ENCODE measurements around the gene CACNA2D2.
A peak's percentile ranks its signal among the peaks of the same experiment; 100 is the strongest.

CACNA2D2 gene

GRCh38 chr3:50345586-50346234, 157.7 kb downstream of the CACNA2D2 start, which contains the start of gene ZMYND10:
TSS of gene ZMYND10 (minus strand) at chr3:50345732. CDS start at chr3:50345579, 153 bp downstream.
- DNase-seq (ENCODE audit: low spot score): peak; percentile 90

GRCh38 chr3:50345008-50345407, 158.4 kb downstream of the CACNA2D2 start:
- DNase-seq (ENCODE audit: low spot score): no peak

GRCh38 chr3:50342813-50343633, 160.4 kb downstream of the CACNA2D2 start:
- no peak for DNase-seq (ENCODE audit: low spot score)

GRCh38 chr3:50341996-50342650, 161.3 kb downstream of the CACNA2D2 start:
- no peak for DNase-seq (ENCODE audit: low spot score)

- no peak for DNase-seq (ENCODE audit: low spot score)
Measured at GRCh38 chr3:50341537-50341936, 161.9 kb downstream of the CACNA2D2 start.

- peak; percentile 69 for DNase-seq (ENCODE audit: low spot score)
Measured at GRCh38 chr3:50340448-50341329, 162.7 kb downstream of the CACNA2D2 start, which contains the start of gene RASSF1. TSS of gene RASSF1 (minus strand) at chr3:50340836. CDS start at chr3:50340805, 31 bp downstream.

GRCh38 chr3:50340147-50340447, 163.3 kb downstream of the CACNA2D2 start:
- DNase-seq (ENCODE audit: low spot score): no peak

GRCh38 chr3:50339485-50340146, 163.8 kb downstream of the CACNA2D2 start:
- DNase-seq (ENCODE audit: low spot score): peak; percentile 53

- DNase-seq (ENCODE audit: low spot score): no peak
Measured at GRCh38 chr3:50338965-50339364, 164.5 kb downstream of the CACNA2D2 start.

- peak; percentile 96 for DNase-seq (ENCODE audit: low spot score)
Measured at GRCh38 chr3:50337175-50337861, 166.1 kb downstream of the CACNA2D2 start.

GRCh38 chr3:50336452-50337174, 166.8 kb downstream of the CACNA2D2 start:
- peak; percentile 73 for DNase-seq (ENCODE audit: low spot score)

GRCh38 chr3:50334339-50335075, 168.9 kb downstream of the CACNA2D2 start:
- DNase-seq (ENCODE audit: low spot score): no peak

GRCh38 chr3:50333744-50334328, 169.6 kb downstream of the CACNA2D2 start:
- DNase-seq (ENCODE audit: low spot score): no peak

GRCh38 chr3:50331364-50331907, 172.0 kb downstream of the CACNA2D2 start:
- no peak for DNase-seq (ENCODE audit: low spot score)

GRCh38 chr3:50330330-50330729, 173.1 kb downstream of the CACNA2D2 start:
- no peak for DNase-seq (ENCODE audit: low spot score)

- DNase-seq (ENCODE audit: low spot score): peak; percentile 97
Measured at GRCh38 chr3:50327943-50328691, 175.3 kb downstream of the CACNA2D2 start, which contains the start of gene TUSC2. TSS of gene TUSC2 (minus strand) at chr3:50328223. CDS start at chr3:50328099, 124 bp downstream.

GRCh38 chr3:50327129-50327528, 176.3 kb downstream of the CACNA2D2 start:
- no peak for DNase-seq (ENCODE audit: low spot score)

GRCh38 chr3:50326182-50326541, 177.3 kb downstream of the CACNA2D2 start:
- DNase-seq (ENCODE audit: low spot score): no peak

Data from germinal center (tissue), 1 donor.